Head of caudate nucleus (tissue), 42 donors: ENCODE data around the gene FAM78A.
A peak's percentile ranks its signal among the peaks of the same experiment; 100 is the strongest.

Source experiments
- DNase-seq, 42 donors: peaks; one replicate each; pipeline versions ENCODE4 v3.0.0 to v3.0.0-alpha.2; 2020 to 2021; ENCODE audit warnings: mixed read lengths in 7 of 42
- intact Hi-C: fragments of 100-400 bp; cut with DNase I; formaldehyde crosslinking; loops from one replicate; pipeline ENCODE4 v1.15.0; 2022

The FAM78A gene

GRCh38 chr9:131303381-131304321, 27.3 kb upstream of the FAM78A start:
- intact Hi-C loops = no loop called here
- no peak for DNase-seq

- intact Hi-C loops = no loop called here
- DNase-seq = no peak
These were observed 26.1 kb upstream of the FAM78A start for GRCh38 chr9:131302244-131303075.

GRCh38 chr9:131300444-131300843, 24.1 kb upstream of the FAM78A start:
- DNase-seq = no peak
- intact Hi-C loops = no loop called here

- intact Hi-C loops = no loop called here
- DNase-seq = no peak
These were observed 23.6 kb upstream of the FAM78A start for GRCh38 chr9:131299961-131300347.

GRCh38 chr9:131299346-131299960, 23.1 kb upstream of the FAM78A start:
- intact Hi-C loops = no loop called here
- DNase-seq = no peak

- no peak for DNase-seq
- intact Hi-C loops = no loop called here
These were observed 22.5 kb upstream of the FAM78A start for GRCh38 chr9:131298816-131299215.

GRCh38 chr9:131298341-131298740, 22.0 kb upstream of the FAM78A start:
- no peak for DNase-seq
- intact Hi-C loops = no loop called here

GRCh38 chr9:131297903-131298302, 21.6 kb upstream of the FAM78A start:
- intact Hi-C loops = no loop called here
- DNase-seq = no peak

GRCh38 chr9:131296906-131297500, 20.7 kb upstream of the FAM78A start:
- intact Hi-C loops = no loop called here
- no peak for DNase-seq

- intact Hi-C loops = no loop called here
- no peak for DNase-seq
These were observed 20.1 kb upstream of the FAM78A start for GRCh38 chr9:131296460-131296859.

- DNase-seq = no peak
- intact Hi-C loops = no loop called here
These were observed 16.6 kb upstream of the FAM78A start for GRCh38 chr9:131292937-131293336.

- DNase-seq = no peak
- intact Hi-C loops = no loop called here
These were observed 15.5 kb upstream of the FAM78A start for GRCh38 chr9:131291795-131292315.

GRCh38 chr9:131290767-131291370, 14.6 kb upstream of the FAM78A start:
- intact Hi-C loops = no loop called here
- no peak for DNase-seq

- DNase-seq = peak in 15 of 42 donors; percentile 35 to 66 (median 45)
- intact Hi-C loops = no loop called here
These were observed 13.9 kb upstream of the FAM78A start for GRCh38 chr9:131290036-131290766.

- intact Hi-C loops = no loop called here
- DNase-seq = peak; percentile 76 to 95 (median 88)
These were observed 13.2 kb upstream of the FAM78A start, which contains the start of gene PLPP7 for GRCh38 chr9:131289301-131290035. Gene PLPP7, plus strand, starts transcription at chr9:131289723. Its CDS starts 275 bp downstream, at chr9:131289998.

- DNase-seq = no peak
- intact Hi-C loops = no loop called here
These were observed 11.9 kb upstream of the FAM78A start for GRCh38 chr9:131288217-131288616.

- intact Hi-C loops = no loop called here
- no peak for DNase-seq
These were observed 11.0 kb upstream of the FAM78A start for GRCh38 chr9:131287359-131287758.
